ENCODE data around the gene RTL10.

The RTL10 gene

DNA sequence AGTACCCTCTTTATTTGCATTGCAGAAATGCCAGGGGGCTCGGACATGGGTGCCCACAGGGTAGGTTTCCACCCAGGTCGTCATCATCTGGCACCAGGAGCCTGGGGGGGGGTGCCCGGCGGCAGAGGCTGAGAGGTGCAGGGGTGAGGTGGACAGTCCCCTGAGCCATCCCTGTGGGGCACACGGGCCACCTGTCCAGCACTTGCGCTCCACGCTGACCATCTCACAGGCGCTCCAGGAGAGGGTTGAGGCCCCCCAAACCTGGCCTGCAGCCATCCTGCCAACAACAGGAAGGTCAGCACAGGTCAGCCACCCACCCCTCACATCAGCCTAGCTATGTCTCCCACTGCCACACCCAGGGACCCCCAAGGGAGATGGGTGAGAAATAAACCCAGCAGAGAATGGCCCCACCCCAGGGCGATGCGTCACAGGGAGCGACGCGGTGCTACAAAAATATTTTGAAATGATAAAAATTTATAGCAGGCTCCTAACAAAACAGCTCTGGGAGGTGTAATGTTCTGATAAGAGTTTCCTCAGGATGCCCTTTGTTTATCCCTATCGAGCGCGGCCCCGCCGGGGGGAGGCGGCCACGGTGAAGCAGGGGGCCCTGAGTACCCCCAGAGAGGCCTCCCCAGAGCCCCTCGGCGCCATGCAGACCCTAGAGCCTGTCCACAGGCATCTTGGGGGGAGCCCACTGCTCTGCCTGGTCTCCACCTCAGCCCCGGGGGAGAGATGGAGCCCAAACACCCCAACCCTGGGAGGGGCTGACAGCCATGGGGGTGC, 21.0 kb upstream of the RTL10 start:
- peak; percentile 48 for DNase-seq (ENCODE audit: low spot score)

DNA sequence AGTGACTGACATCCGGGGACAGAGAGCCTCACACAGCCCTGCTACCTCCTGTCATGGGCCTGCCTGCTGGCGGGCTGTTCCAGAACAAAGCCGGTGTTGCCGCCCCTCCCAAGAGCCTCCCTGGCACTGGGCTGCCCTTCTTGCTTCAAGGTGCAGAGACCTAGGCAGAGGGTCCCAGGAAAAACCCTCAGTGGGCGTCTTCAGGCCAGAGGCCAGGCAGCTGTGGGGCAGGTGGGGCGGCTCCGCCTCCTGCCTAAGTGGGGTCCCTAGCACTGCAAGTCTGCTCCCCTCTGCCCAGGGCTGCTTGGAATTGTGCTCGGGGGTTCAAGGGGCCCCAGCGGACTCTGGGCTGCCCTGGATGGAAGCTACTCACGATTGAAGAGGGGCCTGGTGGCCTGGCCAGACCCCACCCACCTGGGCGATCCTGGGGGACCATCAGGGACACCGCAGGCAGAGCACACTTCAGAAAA, 20.4 kb upstream of the RTL10 start:
- peak; percentile 65 for DNase-seq (ENCODE audit: low spot score)

DNA sequence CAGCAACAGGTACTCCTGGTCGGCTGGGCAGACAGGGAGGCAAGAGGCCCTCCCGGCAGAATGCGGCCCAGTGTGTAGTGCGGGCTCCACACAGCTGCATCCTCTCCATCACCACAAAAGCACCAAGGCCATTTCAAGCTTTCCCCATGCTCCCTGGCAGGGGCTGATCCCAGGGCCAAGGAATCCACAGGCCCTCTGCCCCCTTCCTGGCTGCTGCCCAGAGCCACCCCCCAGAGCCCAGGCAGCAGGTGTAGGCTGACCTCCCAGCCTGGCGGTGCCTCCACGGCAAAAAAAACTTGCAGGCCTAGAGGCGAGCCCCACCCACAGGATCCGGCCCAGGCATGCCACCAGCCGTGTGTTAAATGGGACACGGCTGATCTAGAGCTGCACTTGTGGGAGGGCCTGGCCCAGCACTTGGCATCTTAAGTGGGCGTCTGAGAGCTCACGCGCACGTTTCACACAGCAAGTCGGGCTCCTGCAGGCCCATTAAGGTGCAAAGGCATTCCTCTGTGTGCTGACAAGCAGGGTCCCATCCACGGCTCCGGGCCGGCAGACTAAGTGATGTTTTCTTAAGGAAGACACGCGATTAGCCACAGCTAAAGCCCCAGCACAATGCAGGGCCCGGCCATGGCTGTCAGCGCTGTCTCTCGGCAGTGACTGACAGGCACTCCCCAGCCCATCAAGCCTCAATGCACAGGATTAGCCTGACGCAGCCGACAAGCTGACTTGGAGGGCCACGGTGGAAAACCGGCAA, 19.8 kb upstream of the RTL10 start:
- peak; percentile 64 for DNase-seq (ENCODE audit: low spot score)

- no peak for DNase-seq (ENCODE audit: low spot score)
These were observed 19.3 kb upstream of the RTL10 start for GRCh38 chr22:19873960-19874306.

DNA sequence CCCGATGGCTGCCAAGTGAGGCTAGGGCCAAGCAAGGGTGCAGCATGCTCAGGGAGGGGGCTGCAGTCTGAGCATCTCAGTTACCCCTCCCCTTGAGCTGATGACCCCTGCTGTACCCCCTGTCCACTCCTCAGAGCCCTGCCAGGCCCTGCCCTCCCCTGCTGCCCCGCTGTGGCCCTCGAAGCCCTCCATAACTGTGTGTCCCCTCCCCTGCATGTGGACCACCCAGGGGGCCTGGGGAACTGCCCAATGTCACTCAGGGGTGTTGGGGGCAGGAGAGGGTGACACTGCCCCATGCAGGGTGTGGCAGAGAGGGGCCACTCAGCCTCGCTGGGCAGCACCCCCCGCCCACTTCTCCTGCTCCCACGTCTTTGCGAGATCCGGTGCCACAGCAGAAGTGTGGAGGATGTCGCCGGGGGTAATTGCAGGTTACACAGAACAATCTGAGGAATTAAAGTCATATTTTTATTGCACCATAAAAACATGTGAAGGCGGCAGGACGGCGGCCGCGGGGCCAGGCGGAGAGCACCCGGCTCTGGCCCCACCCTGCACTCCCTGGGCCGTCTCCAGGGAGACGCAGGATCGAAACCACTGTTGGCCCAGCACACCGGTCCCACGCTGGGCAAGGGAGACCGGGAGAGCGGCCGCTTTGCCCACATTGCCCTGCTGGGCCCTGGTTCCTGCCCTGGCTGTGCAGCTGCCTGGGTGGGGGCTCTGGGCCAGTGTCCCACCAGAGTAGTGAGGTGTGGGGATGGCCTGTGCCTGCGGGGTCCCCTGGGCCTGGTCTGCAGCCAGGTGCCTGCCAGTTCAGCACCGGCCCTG, 18.7 kb upstream of the RTL10 start:
- no peak for DNase-seq (ENCODE audit: low spot score)

DNA sequence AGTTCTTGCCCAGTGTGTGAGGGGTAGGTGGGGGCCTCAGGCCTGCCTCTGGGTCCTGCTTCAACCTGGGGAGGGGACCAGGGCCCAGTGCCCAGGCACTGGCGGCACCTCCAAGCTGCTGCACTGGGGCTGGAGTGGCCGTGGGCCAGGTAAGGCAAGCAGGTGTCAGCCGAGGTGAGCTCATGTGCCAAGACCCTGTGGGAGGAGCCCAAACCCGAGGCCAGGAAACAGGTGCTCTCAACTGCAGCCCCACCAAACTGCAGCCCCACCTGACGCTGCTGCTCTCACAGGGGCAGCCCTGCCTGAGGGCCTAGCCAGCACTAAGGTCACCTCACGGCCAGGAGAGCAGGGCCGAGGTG, 18.1 kb upstream of the RTL10 start:
- no peak for DNase-seq (ENCODE audit: low spot score)

DNA sequence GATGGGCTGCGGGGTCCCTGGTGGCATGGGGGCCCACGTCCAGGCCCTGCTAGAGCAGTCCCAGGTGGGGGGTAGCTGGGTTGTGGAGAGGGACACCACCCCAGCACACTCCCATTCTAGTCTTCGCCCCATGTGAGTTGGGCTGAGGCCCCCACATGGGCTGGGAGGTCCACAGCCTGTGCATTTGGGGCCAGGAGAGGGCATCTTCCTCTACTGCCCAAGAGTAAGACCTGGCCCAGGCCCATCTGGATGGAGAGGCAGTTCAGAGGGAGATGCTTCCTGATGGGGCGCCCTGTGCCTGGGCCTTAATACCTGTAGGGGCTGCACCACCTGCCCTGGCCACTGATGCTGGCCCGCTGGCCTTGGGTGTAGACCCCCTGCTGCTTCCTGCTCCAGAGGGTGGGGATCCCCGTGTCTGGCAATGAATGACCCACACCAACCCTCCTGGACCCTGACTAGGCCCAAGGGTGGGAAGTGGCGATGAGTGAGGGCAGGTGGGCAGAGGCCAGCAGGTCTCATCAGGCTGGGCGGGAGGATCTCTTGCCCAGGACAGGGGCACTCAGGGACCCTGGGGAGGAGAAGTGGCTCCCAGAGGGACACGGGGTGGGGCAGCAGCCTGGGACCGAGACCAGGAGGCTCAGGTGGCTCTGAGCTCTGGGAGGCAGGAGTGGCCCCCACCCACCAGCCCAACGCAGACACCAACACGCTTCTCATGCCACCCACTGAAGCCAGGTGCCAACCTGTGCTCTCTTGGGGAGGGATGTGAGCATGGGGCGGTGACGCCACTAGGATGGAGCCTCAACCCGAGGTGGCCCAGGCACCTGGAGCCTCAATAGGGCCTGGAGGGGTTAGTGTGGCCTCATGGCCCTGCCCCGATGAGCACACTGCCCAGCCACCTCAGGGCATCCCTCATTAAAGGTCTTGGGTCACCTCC, 17.4 kb upstream of the RTL10 start:
- no peak for DNase-seq (ENCODE audit: low spot score)

DNA sequence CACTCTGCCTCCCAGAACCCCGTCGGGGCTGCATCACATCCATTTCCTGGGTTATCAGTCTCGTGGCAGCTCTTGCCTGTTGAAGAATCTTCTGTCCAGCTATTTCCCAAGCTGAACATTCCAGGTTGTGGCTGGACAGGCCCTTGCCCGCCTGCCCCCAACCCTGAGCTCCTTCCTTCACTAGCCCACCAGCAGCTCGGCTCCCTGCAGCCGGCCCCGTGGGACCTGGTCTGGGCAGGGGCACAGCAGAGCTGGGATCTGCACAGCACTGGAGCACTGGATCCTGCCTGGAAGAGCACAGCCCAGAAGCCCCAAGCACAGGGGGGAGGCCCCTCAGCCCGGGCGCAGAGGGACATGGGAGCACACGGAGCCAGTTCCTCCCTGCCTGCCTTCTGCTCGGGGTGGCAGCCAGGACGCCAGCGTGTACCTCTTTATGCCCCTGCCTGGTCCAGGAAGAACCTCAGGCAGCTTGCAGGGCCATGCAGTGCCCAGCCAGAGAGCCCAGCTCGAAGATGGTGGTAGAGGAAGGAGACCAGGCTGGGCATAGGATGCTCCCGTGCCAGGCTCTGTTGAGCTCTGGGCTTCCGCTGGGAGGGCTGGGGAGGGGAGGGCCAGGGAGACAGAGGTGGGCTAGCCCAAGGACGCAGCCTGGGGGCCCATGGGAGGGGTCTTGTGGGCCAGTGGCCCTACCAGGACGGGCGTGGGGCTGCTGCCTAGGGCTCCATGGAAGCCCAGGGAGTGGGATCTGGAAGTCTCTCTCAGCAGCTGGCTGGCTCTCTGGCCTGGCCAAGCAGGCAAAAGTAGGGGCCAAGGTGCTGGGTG, 16.6 kb upstream of the RTL10 start:
- DNase-seq (ENCODE audit: low spot score): no peak

- no peak for DNase-seq (ENCODE audit: low spot score)
These were observed 15.7 kb upstream of the RTL10 start for GRCh38 chr22:19870153-19871022.

DNA sequence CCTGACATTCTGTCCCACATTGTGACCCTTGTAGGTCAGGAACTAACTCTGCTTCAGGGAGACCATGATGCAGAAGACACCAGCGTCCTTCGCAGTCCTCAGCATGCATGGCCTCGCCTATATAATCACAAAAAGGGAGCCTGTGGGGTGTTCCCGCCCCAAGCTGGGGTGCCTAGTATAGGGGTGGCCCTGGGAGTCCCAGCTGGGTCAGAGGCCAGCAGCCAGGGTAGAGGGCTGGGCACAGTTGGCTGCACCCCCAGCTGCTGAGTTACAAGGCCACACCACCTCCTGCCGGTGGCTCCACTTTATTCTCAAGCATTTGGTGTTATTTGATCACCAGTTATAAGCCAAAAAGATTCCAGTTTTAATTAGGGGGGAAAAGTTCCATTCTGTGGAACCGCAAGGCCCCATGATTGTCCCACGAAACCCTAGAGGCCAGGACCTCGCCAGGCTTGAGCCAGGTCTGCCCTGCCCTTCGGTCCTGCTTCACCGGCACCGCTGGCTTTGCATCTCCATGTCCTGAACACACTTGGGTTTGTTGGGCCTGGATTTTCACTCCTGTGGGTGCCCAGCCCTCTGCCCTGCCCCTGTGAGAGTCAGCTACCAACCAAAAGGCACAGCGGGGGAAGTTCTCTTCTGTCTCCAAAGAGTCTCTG, 15.0 kb upstream of the RTL10 start:
- DNase-seq (ENCODE audit: low spot score): no peak

- no peak for DNase-seq (ENCODE audit: low spot score)
These were observed 14.2 kb upstream of the RTL10 start for GRCh38 chr22:19868773-19869471.

GRCh38 chr22:19868333-19868732, 13.7 kb upstream of the RTL10 start:
- DNase-seq (ENCODE audit: low spot score): no peak

GRCh38 chr22:19867617-19868016, 12.9 kb upstream of the RTL10 start:
- no peak for DNase-seq (ENCODE audit: low spot score)

DNA sequence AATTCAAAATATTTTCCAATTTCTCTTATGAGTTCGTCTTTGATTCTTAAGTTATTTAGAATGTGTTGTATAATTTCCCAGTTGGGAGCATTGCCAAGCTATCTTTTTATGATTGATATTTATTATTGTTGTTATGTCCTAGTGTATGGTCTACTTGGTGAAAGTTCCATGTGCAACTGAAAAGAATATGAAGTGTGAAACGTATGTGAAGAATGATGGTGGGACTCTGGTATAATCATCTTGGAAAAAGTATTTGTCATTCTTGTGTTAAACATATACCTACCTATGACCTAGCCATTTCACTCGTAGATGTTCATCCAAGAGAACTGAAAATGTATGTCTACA, 12.0 kb upstream of the RTL10 start:
- no peak for DNase-seq (ENCODE audit: low spot score)

- no peak for DNase-seq (ENCODE audit: low spot score)
These were observed 10.6 kb upstream of the RTL10 start for GRCh38 chr22:19865141-19865829.

- DNase-seq (ENCODE audit: low spot score): no peak
These were observed 9.9 kb upstream of the RTL10 start for GRCh38 chr22:19864538-19865106.

GRCh38 chr22:19863571-19863970, 8.9 kb upstream of the RTL10 start:
- DNase-seq (ENCODE audit: low spot score): no peak

Measured in left forelimb (tissue), 1 donor.